ENCODE results near the gene FAM89B.

DNA sequence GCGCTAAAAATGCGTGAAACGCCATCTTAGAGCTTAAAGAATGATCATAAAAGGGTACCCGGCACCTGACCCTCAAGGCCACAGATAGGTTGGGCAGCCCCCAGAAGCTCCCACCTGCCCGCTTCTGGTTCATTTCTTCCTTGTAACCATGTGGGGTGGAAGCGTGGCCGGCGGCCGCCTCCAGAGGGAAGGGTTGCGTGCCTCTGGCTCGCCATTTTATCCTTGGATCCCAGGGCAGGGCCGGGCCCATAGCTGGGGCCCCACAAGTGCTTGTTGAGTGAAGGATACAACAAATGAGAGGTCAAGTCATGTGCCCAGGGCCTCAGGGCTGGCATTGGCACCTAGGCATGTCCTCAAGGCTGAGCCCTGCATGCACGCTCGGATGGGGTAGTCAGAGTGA is 49.1 kb downstream of the FAM89B start:
- TF ChIP-seq, protein P1, sequence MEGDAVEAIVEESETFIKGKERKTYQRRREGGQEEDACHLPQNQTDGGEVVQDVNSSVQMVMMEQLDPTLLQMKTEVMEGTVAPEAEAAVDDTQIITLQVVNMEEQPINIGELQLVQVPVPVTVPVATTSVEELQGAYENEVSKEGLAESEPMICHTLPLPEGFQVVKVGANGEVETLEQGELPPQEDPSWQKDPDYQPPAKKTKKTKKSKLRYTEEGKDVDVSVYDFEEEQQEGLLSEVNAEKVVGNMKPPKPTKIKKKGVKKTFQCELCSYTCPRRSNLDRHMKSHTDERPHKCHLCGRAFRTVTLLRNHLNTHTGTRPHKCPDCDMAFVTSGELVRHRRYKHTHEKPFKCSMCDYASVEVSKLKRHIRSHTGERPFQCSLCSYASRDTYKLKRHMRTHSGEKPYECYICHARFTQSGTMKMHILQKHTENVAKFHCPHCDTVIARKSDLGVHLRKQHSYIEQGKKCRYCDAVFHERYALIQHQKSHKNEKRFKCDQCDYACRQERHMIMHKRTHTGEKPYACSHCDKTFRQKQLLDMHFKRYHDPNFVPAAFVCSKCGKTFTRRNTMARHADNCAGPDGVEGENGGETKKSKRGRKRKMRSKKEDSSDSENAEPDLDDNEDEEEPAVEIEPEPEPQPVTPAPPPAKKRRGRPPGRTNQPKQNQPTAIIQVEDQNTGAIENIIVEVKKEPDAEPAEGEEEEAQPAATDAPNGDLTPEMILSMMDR (IDR thresholded peaks at IDR 0.05; ENCODE audit: low read depth, low read length) = no peak
- TF ChIP-seq MAX (IDR thresholded peaks at IDR 0.05; ENCODE audit: low read depth, low read length) = no peak
- TF ChIP-seq POLR2A (IDR thresholded peaks at IDR 0.05; ENCODE audit: extremely low read depth, insufficient read length) = no peak
- no peak for TF ChIP-seq MYC (IDR thresholded peaks at IDR 0.05; ENCODE audit: low read depth, low read length)

Data from NB4 (cell line).